ENCODE data around the gene TRAPPC3L.

The TRAPPC3L gene

GRCh38 chr6:116545651-116546050 lies at the start of gene TRAPPC3L:
Gene TRAPPC3L (minus strand): TSS chr6:116545684. CDS start chr6:116545514, 170 bp downstream.
- no peak for DNase-seq (ENCODE audit: low read depth in 2 of 2)
- no peak within 1 kb of the TSS for H3K4me3 ChIP-seq (replicated peaks in 1 of 2; ENCODE audit: low read depth in 2 of 2, low read length in 2 of 2)
- no peak for TF ChIP-seq CTCF (IDR thresholded peaks at IDR 0.05; ENCODE audit: low read depth, low read length)

DNA sequence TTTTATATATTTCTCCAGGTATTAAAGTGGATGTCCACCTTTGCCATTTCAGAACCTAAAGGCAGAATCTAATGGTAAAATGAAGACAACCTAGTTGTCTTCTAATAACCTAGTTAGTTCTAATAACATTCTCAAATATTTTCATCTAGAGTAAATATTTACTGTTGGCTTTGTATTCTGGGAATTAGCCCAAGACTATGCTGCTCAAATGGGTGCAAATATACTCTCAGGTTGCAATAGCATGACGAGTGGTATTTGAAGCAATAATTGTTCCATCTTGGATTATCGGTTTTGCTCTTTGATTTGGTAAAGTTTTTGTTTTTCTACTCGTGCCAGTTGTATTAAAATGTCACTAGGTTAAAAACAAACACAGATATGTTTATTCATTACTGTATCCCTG lies 49.8 kb upstream of the TRAPPC3L start:
- no peak for TF ChIP-seq CTCF (IDR thresholded peaks at IDR 0.05; ENCODE audit: low read depth, low read length)
- DNase-seq (ENCODE audit: low read depth in 2 of 2) = no peak
- no peak overlapping the region for H3K4me3 ChIP-seq (replicated peaks in 1 of 2; ENCODE audit: low read depth in 2 of 2, low read length in 2 of 2)

DNA sequence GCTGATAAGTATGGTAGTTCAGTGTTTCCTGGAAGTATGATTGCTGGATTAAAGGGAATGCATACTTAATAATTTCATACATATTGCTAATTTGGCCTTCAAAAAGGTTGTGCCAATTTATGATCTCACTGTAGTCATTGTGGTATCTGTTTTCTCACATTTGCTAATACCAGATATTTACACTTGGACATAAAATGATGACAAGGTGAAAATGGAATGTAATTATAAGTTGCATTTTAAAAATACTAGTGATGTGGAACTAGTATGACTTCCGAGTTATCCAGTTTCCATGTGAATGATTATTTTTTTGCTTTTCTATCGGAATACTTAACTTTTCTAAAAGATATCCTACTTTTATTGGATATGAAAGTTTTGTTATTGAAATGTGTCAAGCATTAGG lies 41.3 kb upstream of the TRAPPC3L start:
- TF ChIP-seq CTCF (IDR thresholded peaks at IDR 0.05; ENCODE audit: low read depth, low read length) = no peak
- no peak overlapping the region for H3K4me3 ChIP-seq (replicated peaks in 1 of 2; ENCODE audit: low read depth in 2 of 2, low read length in 2 of 2)
- no peak for DNase-seq (ENCODE audit: low read depth in 2 of 2)

DNA sequence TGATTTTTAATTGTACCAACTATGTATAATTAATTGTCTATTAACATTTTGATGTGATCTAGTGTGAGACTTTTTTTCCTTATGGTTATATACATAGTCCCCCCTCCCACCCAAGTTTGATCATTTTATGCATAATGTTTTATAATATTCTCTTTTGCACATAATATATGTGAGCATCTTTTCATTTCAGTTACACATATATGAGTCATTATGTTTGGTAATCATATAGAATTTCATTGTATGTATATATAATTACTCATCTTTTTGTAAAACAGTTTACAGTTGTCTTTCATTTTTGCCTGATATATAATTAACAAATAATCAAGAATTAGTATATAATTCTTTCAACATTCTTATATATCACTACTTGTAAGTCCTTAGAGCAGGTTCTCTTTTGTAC lies 40.8 kb upstream of the TRAPPC3L start:
- H3K4me3 ChIP-seq (replicated peaks in 1 of 2; ENCODE audit: low read depth in 2 of 2, low read length in 2 of 2) = no peak overlapping the region
- no peak for DNase-seq (ENCODE audit: low read depth in 2 of 2)

DNA sequence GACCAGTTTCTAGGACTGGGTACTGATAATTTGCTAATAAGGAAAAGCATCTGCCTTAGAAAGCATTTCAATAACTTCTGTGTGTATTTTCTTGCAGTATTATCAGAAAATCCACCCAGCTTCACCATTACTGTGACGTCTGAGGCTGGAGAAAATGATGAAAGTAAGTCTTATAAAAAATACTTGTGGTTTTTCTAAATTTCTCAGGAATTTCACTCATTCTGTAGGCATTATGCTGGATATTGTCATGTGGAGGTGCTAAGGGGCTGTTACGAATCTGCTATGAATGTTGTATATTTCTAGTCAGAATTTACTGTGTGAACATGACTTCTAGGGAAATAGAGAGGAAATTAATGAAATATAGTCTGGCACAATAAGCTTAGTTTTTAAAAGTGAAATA lies 34.7 kb upstream of the TRAPPC3L start:
- H3K4me3 ChIP-seq (replicated peaks in 1 of 2; ENCODE audit: low read depth in 2 of 2, low read length in 2 of 2) = no peak overlapping the region
- TF ChIP-seq CTCF (IDR thresholded peaks at IDR 0.05; ENCODE audit: low read depth, low read length) = no peak
- peak; percentile 54 to 56 for DNase-seq (ENCODE audit: low read depth in 2 of 2)

More for the DNA sequence above, 40.8 kb upstream of the TRAPPC3L start:
- TF ChIP-seq CTCF (IDR thresholded peaks at IDR 0.05; ENCODE audit: low read depth, low read length) = no peak

GRCh38 chr6:116579143-116579542 lies 33.7 kb upstream of the TRAPPC3L start:
- H3K4me3 ChIP-seq (replicated peaks in 1 of 2; ENCODE audit: low read depth in 2 of 2, low read length in 2 of 2) = no peak overlapping the region
- peak in 1 of 2 donors; percentile 31 for DNase-seq (ENCODE audit: low read depth in 2 of 2)
- TF ChIP-seq CTCF (IDR thresholded peaks at IDR 0.05; ENCODE audit: low read depth, low read length) = no peak

- no peak for TF ChIP-seq CTCF (IDR thresholded peaks at IDR 0.05; ENCODE audit: low read depth, low read length)
- no peak overlapping the region for H3K4me3 ChIP-seq (replicated peaks in 1 of 2; ENCODE audit: low read depth in 2 of 2, low read length in 2 of 2)
- DNase-seq (ENCODE audit: low read depth in 2 of 2) = no peak
Measured at GRCh38 chr6:116578335-116578734, 32.9 kb upstream of the TRAPPC3L start.

Measured in cardiac fibroblast (primary cell).